H1 (cell line): ENCODE results near the gene KLHL3.

Experiments
- EZH2 ChIP-seq: fragments of 200-600 bp; sonication (generic); IDR thresholded peaks from 2 replicates; pipeline ENCODE4 v1.7.1; 2012; ENCODE audit warnings: low read depth, mild to moderate bottlenecking, moderate library complexity, low read length, inconsistent platforms; ENCODE audit not compliant: severe bottlenecking
- GTF2F1 ChIP-seq: IDR thresholded peaks from 2 replicates; pipeline ENCODE4 v1.6.1; 2012; ENCODE audit warnings: low read depth, low read length, improper control_type of control experiment, borderline replicate concordance
- JUND ChIP-seq: IDR thresholded peaks from 2 replicates; pipeline ENCODE4 v1.6.1; 2011; ENCODE audit warnings: mild to moderate bottlenecking, improper control_type of control experiment, low read length
- KDM1A ChIP-seq: fragments of 200-600, 300-600 bp; sonication (generic); IDR thresholded peaks from 2 replicates; pipeline ENCODE4 v1.7.1; 2016; ENCODE audit warnings: mild to moderate bottlenecking, low read length, borderline replicate concordance
- MAFK ChIP-seq: IDR thresholded peaks from 2 replicates; pipeline ENCODE4 v1.6.1; 2012; ENCODE audit warnings: low read depth, mild to moderate bottlenecking, improper control_type of control experiment, low read length
- POLR2A ChIP-seq, 2 experiments: IDR thresholded peaks; 1 replicate in 1 of 2; 2 replicates in 1 of 2; pipeline ENCODE4 v1.6.1; 2011; ENCODE audit warnings: low read depth in 2 of 2, low read length in 2 of 2, mild to moderate bottlenecking in 2 of 2; ENCODE audit errors: control extremely low read depth in 1 of 2
- RAD21 ChIP-seq, 2 experiments: IDR thresholded peaks in 1 of 2; conservative IDR thresholded peaks in 1 of 2; 2 replicates each; pipeline ENCODE4 v1.6.1; 2011; ENCODE audit warnings: low read depth in 2 of 2, low read length in 2 of 2, improper control_type of control experiment in 1 of 2, inconsistent platforms in 1 of 2, mild to moderate bottlenecking in 1 of 2, moderate library complexity in 1 of 2
- TF ChIP-seq, protein P1 (sequence below), 3 experiments: IDR thresholded peaks; 1 replicate in 2 of 3; 2 replicates in 1 of 3; pipeline versions ENCODE4 v1.5.1 to v1.6.1; 2011; ENCODE audit warnings: low read length in 3 of 3, mild to moderate bottlenecking in 3 of 3, inconsistent platforms in 2 of 3, low read depth in 1 of 3, moderate library complexity in 1 of 3; ENCODE audit not compliant: insufficient read depth in 1 of 3; ENCODE audit errors: control extremely low read depth in 1 of 3
- TF ChIP-seq, protein P2 (sequence below): IDR thresholded peaks from 2 replicates; pipeline ENCODE4 v1.6.1; 2012; ENCODE audit warnings: low read length, inconsistent platforms
- TF ChIP-seq, protein P3 (sequence below): IDR thresholded peaks from 2 replicates; pipeline ENCODE4 v1.6.1; 2011; ENCODE audit warnings: low read depth, mild to moderate bottlenecking, low read length; ENCODE audit not compliant: insufficient read depth

DNA sequence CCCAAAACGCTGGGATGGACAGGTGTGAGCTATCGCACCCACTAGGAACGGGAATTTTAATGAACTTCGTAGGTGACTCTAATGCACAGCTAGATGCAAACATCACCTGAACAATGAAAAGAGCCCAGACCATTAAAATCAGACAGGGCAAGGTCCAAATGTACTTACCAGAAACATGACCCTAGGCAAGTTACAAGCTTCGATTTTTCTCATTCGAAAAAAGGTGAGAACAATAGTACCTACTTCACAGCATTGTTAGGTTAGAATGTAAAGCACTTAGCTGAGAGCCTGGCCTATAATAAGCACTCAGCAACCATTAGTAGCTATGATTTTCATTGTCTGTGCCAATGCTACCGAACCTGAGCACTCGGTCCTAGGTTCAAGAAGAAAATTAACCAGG is 5.8 kb upstream of the KLHL3 start:
- TF ChIP-seq, protein P1, sequence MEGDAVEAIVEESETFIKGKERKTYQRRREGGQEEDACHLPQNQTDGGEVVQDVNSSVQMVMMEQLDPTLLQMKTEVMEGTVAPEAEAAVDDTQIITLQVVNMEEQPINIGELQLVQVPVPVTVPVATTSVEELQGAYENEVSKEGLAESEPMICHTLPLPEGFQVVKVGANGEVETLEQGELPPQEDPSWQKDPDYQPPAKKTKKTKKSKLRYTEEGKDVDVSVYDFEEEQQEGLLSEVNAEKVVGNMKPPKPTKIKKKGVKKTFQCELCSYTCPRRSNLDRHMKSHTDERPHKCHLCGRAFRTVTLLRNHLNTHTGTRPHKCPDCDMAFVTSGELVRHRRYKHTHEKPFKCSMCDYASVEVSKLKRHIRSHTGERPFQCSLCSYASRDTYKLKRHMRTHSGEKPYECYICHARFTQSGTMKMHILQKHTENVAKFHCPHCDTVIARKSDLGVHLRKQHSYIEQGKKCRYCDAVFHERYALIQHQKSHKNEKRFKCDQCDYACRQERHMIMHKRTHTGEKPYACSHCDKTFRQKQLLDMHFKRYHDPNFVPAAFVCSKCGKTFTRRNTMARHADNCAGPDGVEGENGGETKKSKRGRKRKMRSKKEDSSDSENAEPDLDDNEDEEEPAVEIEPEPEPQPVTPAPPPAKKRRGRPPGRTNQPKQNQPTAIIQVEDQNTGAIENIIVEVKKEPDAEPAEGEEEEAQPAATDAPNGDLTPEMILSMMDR (IDR thresholded peaks at IDR 0.05; ENCODE audit: control extremely low read depth in 1 of 3, insufficient read depth in 1 of 3, low read depth in 1 of 3, low read length in 3 of 3), result no peak
- TF ChIP-seq, protein P2, sequence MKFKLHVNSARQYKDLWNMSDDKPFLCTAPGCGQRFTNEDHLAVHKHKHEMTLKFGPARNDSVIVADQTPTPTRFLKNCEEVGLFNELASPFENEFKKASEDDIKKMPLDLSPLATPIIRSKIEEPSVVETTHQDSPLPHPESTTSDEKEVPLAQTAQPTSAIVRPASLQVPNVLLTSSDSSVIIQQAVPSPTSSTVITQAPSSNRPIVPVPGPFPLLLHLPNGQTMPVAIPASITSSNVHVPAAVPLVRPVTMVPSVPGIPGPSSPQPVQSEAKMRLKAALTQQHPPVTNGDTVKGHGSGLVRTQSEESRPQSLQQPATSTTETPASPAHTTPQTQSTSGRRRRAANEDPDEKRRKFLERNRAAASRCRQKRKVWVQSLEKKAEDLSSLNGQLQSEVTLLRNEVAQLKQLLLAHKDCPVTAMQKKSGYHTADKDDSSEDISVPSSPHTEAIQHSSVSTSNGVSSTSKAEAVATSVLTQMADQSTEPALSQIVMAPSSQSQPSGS, result no peak
- TF ChIP-seq, protein P3, sequence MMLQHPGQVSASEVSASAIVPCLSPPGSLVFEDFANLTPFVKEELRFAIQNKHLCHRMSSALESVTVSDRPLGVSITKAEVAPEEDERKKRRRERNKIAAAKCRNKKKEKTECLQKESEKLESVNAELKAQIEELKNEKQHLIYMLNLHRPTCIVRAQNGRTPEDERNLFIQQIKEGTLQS, result no peak
- no peak for TF ChIP-seq MAFK
- TF ChIP-seq POLR2A (IDR thresholded peaks at IDR 0.05; ENCODE audit: control extremely low read depth in 1 of 2, low read depth in 2 of 2, low read length in 2 of 2), result no peak
- no peak for TF ChIP-seq GTF2F1
- TF ChIP-seq KDM1A, result no peak
- TF ChIP-seq EZH2, result no peak
- TF ChIP-seq RAD21 (IDR thresholded peaks at IDR 0.05 in 1 of 2, conservative IDR thresholded peaks at IDR 0.05 in 1 of 2; ENCODE audit: low read depth in 2 of 2, low read length in 2 of 2), result no peak
- TF ChIP-seq JUND, result no peak
